Body of pancreas (tissue), 4 donors: Measurements from ENCODE around the gene RAB11FIP4.

Source experiments
- POLR2A ChIP-seq, 3 donors: fragments of 450-650 bp; IDR thresholded peaks; one replicate each; pipeline ENCODE4 v1.6.1; 2016; ENCODE audit warnings: antibody characterized with exemption in 3 of 3, mild to moderate bottlenecking in 2 of 3
- TF ChIP-seq, protein P1 (sequence below), 7 experiments: fragments of 450-650 bp in 4 of 7; fragments of 200-600 bp in 3 of 7; sonication (generic) in 3 of 7; IDR thresholded peaks; one replicate each; pipeline ENCODE4 v1.5.1; 2016 to 2019; ENCODE audit warnings: antibody characterized with exemption in 7 of 7

DNA sequence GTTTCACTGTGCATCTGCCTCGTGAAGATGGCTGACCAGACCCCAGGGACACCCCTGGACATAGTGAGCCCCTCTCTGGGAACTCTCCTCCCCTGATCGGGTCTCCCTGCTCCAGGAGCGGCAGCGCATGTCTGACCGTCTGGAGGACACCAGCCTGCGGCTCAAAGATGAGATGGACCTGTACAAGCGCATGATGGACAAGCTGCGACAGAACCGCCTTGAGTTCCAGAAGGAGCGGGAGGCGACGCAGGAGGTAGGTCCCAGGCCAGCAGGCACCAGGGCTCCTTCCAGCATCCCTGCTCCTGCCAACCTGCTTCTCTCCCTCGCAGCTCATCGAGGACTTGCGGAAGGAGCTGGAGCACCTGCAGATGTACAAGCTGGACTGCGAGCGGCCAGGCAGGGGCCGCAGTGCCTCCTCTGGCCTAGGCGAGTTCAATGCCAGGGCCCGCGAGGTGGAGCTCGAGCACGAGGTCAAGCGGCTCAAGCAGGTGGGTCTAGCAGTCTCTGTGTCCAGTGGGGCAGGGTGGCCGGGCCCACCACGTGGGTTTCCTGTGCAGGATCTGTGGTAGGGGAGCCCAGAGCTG, 136.9 kb downstream of the RAB11FIP4 start:
- TF ChIP-seq POLR2A (IDR thresholded peaks at IDR 0.05): no peak
- TF ChIP-seq, protein P1, sequence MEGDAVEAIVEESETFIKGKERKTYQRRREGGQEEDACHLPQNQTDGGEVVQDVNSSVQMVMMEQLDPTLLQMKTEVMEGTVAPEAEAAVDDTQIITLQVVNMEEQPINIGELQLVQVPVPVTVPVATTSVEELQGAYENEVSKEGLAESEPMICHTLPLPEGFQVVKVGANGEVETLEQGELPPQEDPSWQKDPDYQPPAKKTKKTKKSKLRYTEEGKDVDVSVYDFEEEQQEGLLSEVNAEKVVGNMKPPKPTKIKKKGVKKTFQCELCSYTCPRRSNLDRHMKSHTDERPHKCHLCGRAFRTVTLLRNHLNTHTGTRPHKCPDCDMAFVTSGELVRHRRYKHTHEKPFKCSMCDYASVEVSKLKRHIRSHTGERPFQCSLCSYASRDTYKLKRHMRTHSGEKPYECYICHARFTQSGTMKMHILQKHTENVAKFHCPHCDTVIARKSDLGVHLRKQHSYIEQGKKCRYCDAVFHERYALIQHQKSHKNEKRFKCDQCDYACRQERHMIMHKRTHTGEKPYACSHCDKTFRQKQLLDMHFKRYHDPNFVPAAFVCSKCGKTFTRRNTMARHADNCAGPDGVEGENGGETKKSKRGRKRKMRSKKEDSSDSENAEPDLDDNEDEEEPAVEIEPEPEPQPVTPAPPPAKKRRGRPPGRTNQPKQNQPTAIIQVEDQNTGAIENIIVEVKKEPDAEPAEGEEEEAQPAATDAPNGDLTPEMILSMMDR (IDR thresholded peaks at IDR 0.05): no peak
